Endothelial cell of umbilical vein (primary cell): ENCODE results near the gene ATXN1. TPM values are rescaled to one million over a fixed set of nuclear protein-coding genes. Genes with fewer than 3 reads are reported as not detected.
A peak's percentile ranks its signal among the peaks of the same experiment; 100 is the strongest.

ENCODE experiments used
- BruUV-seq: library from RNA; stranded (reverse); fragments of 400-500 nt; replicated peaks from 2 replicates; lab custom pipeline; 2021; lab: Mats Ljungman, UMichigan
- CTCF ChIA-PET: fragments of 300-600, 350-600 bp; sonication (Branson Sonifier 250); formaldehyde crosslinking; loops from one replicate; lab custom pipeline; 2021; ENCODE audit warnings: antibody characterized with exemption, inconsistent platforms; lab: Charles Lee
- POLR2A ChIA-PET: fragments of 300-600, 350-600 bp; sonication (Branson Sonifier 250); formaldehyde crosslinking; loops from one replicate; lab custom pipeline; 2021; ENCODE audit warnings: antibody characterized with exemption, inconsistent platforms; lab: Charles Lee
- DNase-seq: peaks from one replicate; pipeline ENCODE4 v3.0.0-alpha.2; 2011; ENCODE audit warnings: low read depth, low spot score
- FAIRE-seq: peaks from 2 replicates; lab custom pipeline; 2011; peaks lifted over from hg19 to GRCh38; lab: Jason Lieb, UNC
- H2AFZ ChIP-seq: 2 replicates; pipeline ENCODE4 v1.6.0; 2012; ENCODE audit warnings: low read depth, low read length, control low read depth, inconsistent platforms
- H3K27ac ChIP-seq: 2 replicates; pipeline ENCODE4 v1.5.1; 2011; ENCODE audit warnings: low read depth, mild to moderate bottlenecking, control low read depth, low read length, moderate library complexity; ENCODE audit not compliant: insufficient read depth
- H3K27me3 ChIP-seq, 2 experiments: 2 replicates each; pipeline versions ENCODE4 v1.6.0 to v1.6.1; 2011; ENCODE audit warnings: low read length in 2 of 2, mixed read lengths in 1 of 2; ENCODE audit not compliant: control insufficient read depth in 2 of 2, insufficient read depth in 2 of 2
- H3K36me3 ChIP-seq, 2 experiments: 2 replicates in 1 of 2; 3 replicates in 1 of 2; pipeline ENCODE4 v1.5.1; 2011; ENCODE audit warnings: low read length in 2 of 2, mild to moderate bottlenecking in 1 of 2, moderate library complexity in 1 of 2; ENCODE audit not compliant: control insufficient read depth in 2 of 2, insufficient read depth in 2 of 2; ENCODE audit errors: extremely low read depth in 1 of 2
- H3K4me1 ChIP-seq: 3 replicates; pipeline ENCODE4 v1.5.1; 2011; ENCODE audit warnings: mild to moderate bottlenecking, low read length; ENCODE audit not compliant: control insufficient read depth, insufficient read depth; ENCODE audit errors: extremely low read depth
- H3K4me2 ChIP-seq: 2 replicates; pipeline ENCODE4 v1.6.1; 2011; ENCODE audit warnings: low read length, control low read depth, mixed read lengths; ENCODE audit not compliant: insufficient read depth
- H3K4me3 ChIP-seq, 3 experiments: fragments of 200-600 bp in 1 of 3; sonication (generic), shearing (Covaris generic) in 1 of 3; replicated peaks in 1 of 3; 2 replicates each; pipeline ENCODE4 v1.5.1; 2011 to 2016; ENCODE audit warnings: control low read depth in 3 of 3, low read length in 3 of 3, mild to moderate bottlenecking in 2 of 3, inconsistent platforms in 1 of 3, low read depth in 1 of 3, moderate library complexity in 1 of 3; ENCODE audit not compliant: insufficient read depth in 1 of 3
- H3K79me2 ChIP-seq: 2 replicates; pipeline ENCODE4 v1.6.0; 2012; ENCODE audit warnings: low read length, inconsistent platforms; ENCODE audit not compliant: control insufficient read depth, insufficient read depth
- H3K9ac ChIP-seq: replicated peaks from 2 replicates; pipeline ENCODE3; 2011; ENCODE audit warnings: low read length, control low read depth; ENCODE audit not compliant: insufficient read depth; ENCODE audit errors: extremely low read depth
- H3K9me1 ChIP-seq: replicated peaks from 3 replicates; pipeline ENCODE4 v1.6.0; 2011; ENCODE audit warnings: mild to moderate bottlenecking, low read length; ENCODE audit not compliant: control insufficient read depth, insufficient read depth; ENCODE audit errors: extremely low read depth
- H3K9me3 ChIP-seq: replicated peaks from 2 replicates; pipeline ENCODE4 v1.5.1; 2012; ENCODE audit warnings: low read length, inconsistent platforms; ENCODE audit not compliant: control insufficient read depth, insufficient read depth
- H4K20me1 ChIP-seq: replicated peaks from 2 replicates; pipeline ENCODE3; 2011; ENCODE audit warnings: mild to moderate bottlenecking, low read length; ENCODE audit not compliant: control insufficient read depth, insufficient read depth; ENCODE audit errors: extremely low read depth
- EZH2 ChIP-seq: IDR thresholded peaks from 2 replicates; pipeline ENCODE4 v1.6.1; 2012; ENCODE audit warnings: borderline replicate concordance, low read depth, mild to moderate bottlenecking, moderate library complexity, low read length, inconsistent platforms; ENCODE audit not compliant: severe bottlenecking
- FOS ChIP-seq: IDR thresholded peaks from 2 replicates; pipeline ENCODE4 v1.6.1; 2011; ENCODE audit warnings: mild to moderate bottlenecking, low read length, moderate library complexity, borderline replicate concordance; ENCODE audit not compliant: insufficient read depth
- JUN ChIP-seq: IDR thresholded peaks from 2 replicates; pipeline ENCODE4 v1.6.1; 2011; ENCODE audit warnings: borderline replicate concordance, low read depth; ENCODE audit not compliant: insufficient read length, insufficient read depth
- MYC ChIP-seq: IDR thresholded peaks from one replicate; pipeline ENCODE4 v1.6.1; 2011; ENCODE audit warnings: mild to moderate bottlenecking, low read depth, low read length
- POLR2AphosphoS5 ChIP-seq: IDR thresholded peaks from 2 replicates; pipeline ENCODE4 v1.6.1; 2012; ENCODE audit warnings: low read depth, mild to moderate bottlenecking, control low read depth, low read length, moderate library complexity; ENCODE audit not compliant: insufficient read depth
- dilution Hi-C: fragments of 300-500 bp; cut with MboI; formaldehyde crosslinking; loops from one replicate; pipeline ENCODE4 v1.15.0; 2019; ENCODE audit warnings: low sequenced_read_pairs; ENCODE audit not compliant: extremely low pct_ligation_motif_present
- intact Hi-C: fragments of 100-400 bp; cut with micrococcal nuclease; formaldehyde crosslinking; loops from one replicate; pipeline ENCODE4 v1.10.0; 2022
- polyA plus RNA-seq, 4 experiments: library from polyadenylated mRNA; depleted of rRNA in 3 of 4; stranded (reverse) in 3 of 4; unstranded in 1 of 4; fragments of >200 nt; gene quantifications; 2 replicates each; pipeline versions ENCODE4 v1.2.1 to v1.2.3, GENCODE V29; 2011 to 2012; ENCODE audit warnings: missing spikeins in 1 of 4
- total RNA-seq: library from RNA; stranded (reverse); gene quantifications from 2 replicates; pipeline ENCODE4 v1.2.3, GENCODE V29; 2021
- TF ChIP-seq, protein P1 (sequence below), 2 donors: IDR thresholded peaks; 1 replicate in 1 of 2; 2 replicates in 1 of 2; pipeline ENCODE4 v1.5.1; 2011; ENCODE audit warnings: low read length in 2 of 2, mild to moderate bottlenecking in 2 of 2, moderate library complexity in 2 of 2, control low read depth in 1 of 2, inconsistent platforms in 1 of 2, low read depth in 1 of 2; ENCODE audit not compliant: insufficient read depth in 1 of 2; ENCODE audit errors: extremely low read depth in 1 of 2
- TF ChIP-seq, protein P2 (sequence below): IDR thresholded peaks from 2 replicates; pipeline ENCODE4 v1.6.1; 2011; ENCODE audit not compliant: insufficient read depth, insufficient read length

The ATXN1 gene
- total and polyA plus RNA-seq, 2 donors (not counting 3 experiments of a cell fraction or from before 2014, with no cell fraction given), result 16.4 to 33.0 TPM

DNA sequence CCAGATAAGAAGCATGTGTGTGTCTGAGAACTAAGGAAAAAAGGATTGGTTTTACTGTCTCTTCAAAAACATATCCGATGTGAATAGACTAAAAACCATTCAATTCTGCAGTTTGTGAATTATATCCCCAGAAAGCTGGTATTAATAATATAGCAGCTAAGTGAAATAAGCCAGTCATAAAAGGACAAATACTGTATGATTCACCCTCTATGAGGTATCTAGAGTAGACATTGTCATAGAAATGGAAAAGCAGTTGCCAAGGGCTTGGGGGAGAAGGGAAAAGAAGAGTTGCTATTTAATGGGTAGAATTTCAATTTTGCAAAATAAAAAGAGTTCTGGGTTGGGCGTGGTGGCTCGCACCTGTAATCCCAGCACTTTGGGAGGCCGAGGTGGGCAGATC, 137.5 kb downstream of the ATXN1 start:
- dilution Hi-C loops (no loop called here), intact Hi-C loops (no loop called here)
- Histone ChIP-seq H3K79me2 (no peaks in the 10 kb centered on the region), H3K36me3 (no peaks in the 10 kb centered on the region), H4K20me1 (no peaks in the 10 kb centered on the region), H3K27ac (no peak overlapping the region), H3K9me3 (no peaks in the 10 kb centered on the region), H3K9ac (no peak overlapping the region), H3K4me1 (no peaks in the 10 kb centered on the region), H3K4me2 (no peak overlapping the region), H3K27me3 (no peaks in the 10 kb centered on the region), H2AFZ (no peak overlapping the region), H3K4me3 (no peak overlapping the region), H3K9me1 (no peaks in the 10 kb centered on the region)
- no TSS peak for BruUV-seq
- ChIA-PET POLR2A (no interaction called here), CTCF (no interaction called here)
- DNase-seq (no peak), FAIRE-seq (no peak)
- TF ChIP-seq JUN (no peak), POLR2AphosphoS5 (no peak), FOS (no peak), EZH2 (no peak)

- Histone ChIP-seq H3K9me1 (no peaks in the 10 kb centered on the region), H3K9ac (no peak overlapping the region), H3K27me3 (no peaks in the 10 kb centered on the region), H3K36me3 (no peaks in the 10 kb centered on the region), H3K4me1 (no peaks in the 10 kb centered on the region), H3K9me3 (no peaks in the 10 kb centered on the region), H3K79me2 (no peaks in the 10 kb centered on the region), H2AFZ (no peak overlapping the region), H3K27ac (no peak overlapping the region), H4K20me1 (no peaks in the 10 kb centered on the region), H3K4me3 (no peak overlapping the region), H3K4me2 (no peak overlapping the region)
- ChIA-PET CTCF (no interaction called here), POLR2A (no interaction called here)
- intact Hi-C loops, result no loop called here
- FAIRE-seq (peak; percentile 63), DNase-seq (peak; percentile 19)
- no TSS peak for BruUV-seq
- TF ChIP-seq, protein P1, sequence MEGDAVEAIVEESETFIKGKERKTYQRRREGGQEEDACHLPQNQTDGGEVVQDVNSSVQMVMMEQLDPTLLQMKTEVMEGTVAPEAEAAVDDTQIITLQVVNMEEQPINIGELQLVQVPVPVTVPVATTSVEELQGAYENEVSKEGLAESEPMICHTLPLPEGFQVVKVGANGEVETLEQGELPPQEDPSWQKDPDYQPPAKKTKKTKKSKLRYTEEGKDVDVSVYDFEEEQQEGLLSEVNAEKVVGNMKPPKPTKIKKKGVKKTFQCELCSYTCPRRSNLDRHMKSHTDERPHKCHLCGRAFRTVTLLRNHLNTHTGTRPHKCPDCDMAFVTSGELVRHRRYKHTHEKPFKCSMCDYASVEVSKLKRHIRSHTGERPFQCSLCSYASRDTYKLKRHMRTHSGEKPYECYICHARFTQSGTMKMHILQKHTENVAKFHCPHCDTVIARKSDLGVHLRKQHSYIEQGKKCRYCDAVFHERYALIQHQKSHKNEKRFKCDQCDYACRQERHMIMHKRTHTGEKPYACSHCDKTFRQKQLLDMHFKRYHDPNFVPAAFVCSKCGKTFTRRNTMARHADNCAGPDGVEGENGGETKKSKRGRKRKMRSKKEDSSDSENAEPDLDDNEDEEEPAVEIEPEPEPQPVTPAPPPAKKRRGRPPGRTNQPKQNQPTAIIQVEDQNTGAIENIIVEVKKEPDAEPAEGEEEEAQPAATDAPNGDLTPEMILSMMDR (IDR thresholded peaks at IDR 0.05; ENCODE audit: extremely low read depth in 1 of 2, insufficient read depth in 1 of 2, low read depth in 1 of 2, low read length in 2 of 2), result no peak
- TF ChIP-seq JUN, result no peak
- no peak for TF ChIP-seq MYC
- TF ChIP-seq, protein P2, sequence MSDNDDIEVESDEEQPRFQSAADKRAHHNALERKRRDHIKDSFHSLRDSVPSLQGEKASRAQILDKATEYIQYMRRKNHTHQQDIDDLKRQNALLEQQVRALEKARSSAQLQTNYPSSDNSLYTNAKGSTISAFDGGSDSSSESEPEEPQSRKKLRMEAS, result no peak
- no peak for TF ChIP-seq EZH2
- no peak for TF ChIP-seq FOS
- no peak for TF ChIP-seq POLR2AphosphoS5
- dilution Hi-C loops, result no loop called here
These were observed 138.1 kb downstream of the ATXN1 start for GRCh38 chr6:16623029-16623653.
